Right lobe of liver (tissue), 6 donors: ENCODE data around the gene LIMK1. TPM values are rescaled to one million over a fixed set of nuclear protein-coding genes. Genes with fewer than 3 reads are reported as not detected.
A peak's percentile ranks its signal among the peaks of the same experiment; 100 is the strongest.

ENCODE experiments used
- ATAC-seq, 4 donors: fragments of 200-7000 bp; cut with Tn5 transposase; one replicate each; pipeline ENCODE4 v1.9.1; 2020; ENCODE audit warnings: mild to moderate bottlenecking in 4 of 4, moderate library complexity in 4 of 4
- DNase-seq, 3 donors: peaks; one replicate each; pipeline ENCODE4 v3.0.0-alpha.2; 2020
- H3K27ac ChIP-seq, 3 donors: fragments of 200-600 bp; one replicate each; pipeline ENCODE4 v1.8.0; 2022
- H3K27me3 ChIP-seq, 2 donors: fragments of 200-600 bp; one replicate each; pipeline ENCODE4 v1.8.0; 2022
- H3K36me3 ChIP-seq, 4 donors: fragments of 200-600 bp; sonication (generic) in 1 of 4; one replicate each; pipeline versions ENCODE4 v1.5.1 to v1.8.0; 2017 to 2022; ENCODE audit warnings: control low read depth in 1 of 4
- H3K4me1 ChIP-seq, 4 donors: fragments of 200-600 bp; sonication (generic) in 1 of 4; one replicate each; pipeline versions ENCODE4 v1.5.1 to v1.8.0; 2017 to 2022; ENCODE audit warnings: control low read depth in 1 of 4
- H3K4me3 ChIP-seq, 3 donors: fragments of 200-600 bp; one replicate each; pipeline ENCODE4 v1.8.0; 2022
- H3K9me3 ChIP-seq, 4 donors: fragments of 200-600 bp; sonication (generic) in 1 of 4; one replicate each; pipeline versions ENCODE4 v1.5.1 to v1.8.0; 2017 to 2022; ENCODE audit warnings: control low read depth in 1 of 4
- CTCF ChIP-seq, 4 donors: fragments of 200-600 bp in 3 of 4; fragments of 450-650 bp in 1 of 4; IDR thresholded peaks; one replicate each; pipeline versions ENCODE4 v1.5.1 to v1.8.0; 2016 to 2022; ENCODE audit warnings: antibody characterized with exemption in 4 of 4, mild to moderate bottlenecking in 2 of 4
- POLR2A ChIP-seq: fragments of 450-650 bp; IDR thresholded peaks from one replicate; pipeline ENCODE4 v1.6.1; 2017; ENCODE audit warnings: antibody characterized with exemption, mild to moderate bottlenecking
- WGBS: methylation state at CpG from one replicate; pipeline ENCODE4 v1.1.6; 2018; ENCODE audit warnings: low coverage, low lambda C conversion rate; ENCODE audit not compliant: insufficient coverage; ENCODE audit errors: missing lambda C conversion rate; 5-methylcytosine and 5-hydroxymethylcytosine counted together
- intact Hi-C, 2 donors: fragments of 100-400 bp; cut with DNase I; formaldehyde crosslinking; loops; one replicate each; pipeline versions ENCODE4 v1.11.2 to v1.14.1; 2022
- total RNA-seq, 6 experiments: library from RNA; depleted of rRNA in 2 of 6; stranded (reverse); fragments of >200 nt in 2 of 6; fragmentation: NEBNext Ultra II Directional in 3 of 6; extraction: Animal tissue kit (Norgen Biotek cat#: 25700) in 3 of 6; gene quantifications; one replicate each; pipeline versions ENCODE4 v1.1.0 to v1.2.4, GENCODE V29; 2016 to 2023
- donor health status: DM: no; HTN: yes; CAD: no.
- donor health status: DM: no; HTN: no; CAD: no.
- donor health status: DM: no; HTN: no; CAD: no.
- donor health status: DM: no; HTN: yes; CAD: no.
- donor health status: DM: no; HTN: yes; CAD: no.

LIMK1 gene
- total RNA-seq, 6 experiments from 2014 or later, result 3.1 to 9.9 (median 5.8) TPM

GRCh38 chr7:74040101-74040790 lies 43.4 kb upstream of the LIMK1 start:
- H3K4me1 ChIP-seq, result no peaks in the 10 kb centered on the region

DNA sequence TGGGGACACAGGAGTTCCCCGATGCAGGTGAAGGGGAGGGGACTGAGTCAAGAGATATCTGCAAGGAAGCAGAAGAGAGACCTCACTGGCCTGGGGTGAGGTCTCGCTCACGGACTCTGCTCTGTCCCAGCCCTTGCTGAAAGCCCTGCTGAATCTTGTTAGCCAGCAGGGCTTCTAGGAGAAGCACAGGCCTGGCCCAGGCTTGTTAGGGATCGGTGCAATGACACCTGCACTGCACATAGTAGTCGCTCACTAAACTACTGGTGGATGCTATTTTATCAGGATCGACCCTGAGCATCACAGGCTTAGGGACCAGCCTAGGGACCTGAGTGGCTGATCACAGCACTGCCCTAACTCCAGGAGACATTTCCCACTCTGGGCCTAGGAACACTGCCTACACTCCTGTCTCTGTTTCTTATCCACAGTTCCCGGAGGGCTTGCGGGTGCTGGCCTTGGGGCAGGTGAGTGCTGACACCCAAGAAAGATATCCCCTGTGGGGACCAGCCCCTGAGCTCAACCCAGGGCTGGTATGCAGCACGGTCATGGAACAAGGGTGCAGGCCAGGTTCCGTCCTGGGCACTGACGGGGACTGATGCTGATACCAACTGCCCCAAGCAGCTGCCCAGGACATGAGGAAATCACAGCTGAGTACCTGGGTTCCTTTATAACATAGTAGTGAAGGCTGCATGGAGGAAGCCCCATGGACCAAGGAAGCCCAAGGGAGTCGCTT lies 42.6 kb upstream of the LIMK1 start:
- no peak for ATAC-seq
- Histone ChIP-seq H3K36me3 (no peaks in the 10 kb centered on the region), H3K9me3 (no peaks in the 10 kb centered on the region), H3K27me3 (no peaks in the 10 kb centered on the region), H3K4me3 (no peak overlapping the region), H3K27ac (no peak overlapping the region), H3K4me1 (no peaks in the 10 kb centered on the region)
- 93% methylated on average over 4 of the region's 12 CpGs for WGBS
- TF ChIP-seq POLR2A, result no peak
- TF ChIP-seq CTCF (IDR thresholded peaks at IDR 0.05), result no peak
- no peak for DNase-seq
- intact Hi-C loops, result no loop called here

More at GRCh38 chr7:74040101-74040790, 43.4 kb upstream of the LIMK1 start:
- H3K4me3 ChIP-seq, result no peak overlapping the region
- intact Hi-C loops, result no loop called here
- no peaks in the 10 kb centered on the region for H3K27me3 ChIP-seq
- peak in 1 of 3 donors; percentile 47 for DNase-seq
- whole genome bisulfite sequencing, result 85% methylated on average over 4 of the region's 13 CpGs
- TF ChIP-seq CTCF (IDR thresholded peaks at IDR 0.05), result no peak
- no peak for TF ChIP-seq POLR2A
- H3K27ac ChIP-seq, result no peak overlapping the region
- no peaks in the 10 kb centered on the region for H3K36me3 ChIP-seq
- no peaks in the 10 kb centered on the region for H3K9me3 ChIP-seq
- ATAC-seq, result no peak

DNA sequence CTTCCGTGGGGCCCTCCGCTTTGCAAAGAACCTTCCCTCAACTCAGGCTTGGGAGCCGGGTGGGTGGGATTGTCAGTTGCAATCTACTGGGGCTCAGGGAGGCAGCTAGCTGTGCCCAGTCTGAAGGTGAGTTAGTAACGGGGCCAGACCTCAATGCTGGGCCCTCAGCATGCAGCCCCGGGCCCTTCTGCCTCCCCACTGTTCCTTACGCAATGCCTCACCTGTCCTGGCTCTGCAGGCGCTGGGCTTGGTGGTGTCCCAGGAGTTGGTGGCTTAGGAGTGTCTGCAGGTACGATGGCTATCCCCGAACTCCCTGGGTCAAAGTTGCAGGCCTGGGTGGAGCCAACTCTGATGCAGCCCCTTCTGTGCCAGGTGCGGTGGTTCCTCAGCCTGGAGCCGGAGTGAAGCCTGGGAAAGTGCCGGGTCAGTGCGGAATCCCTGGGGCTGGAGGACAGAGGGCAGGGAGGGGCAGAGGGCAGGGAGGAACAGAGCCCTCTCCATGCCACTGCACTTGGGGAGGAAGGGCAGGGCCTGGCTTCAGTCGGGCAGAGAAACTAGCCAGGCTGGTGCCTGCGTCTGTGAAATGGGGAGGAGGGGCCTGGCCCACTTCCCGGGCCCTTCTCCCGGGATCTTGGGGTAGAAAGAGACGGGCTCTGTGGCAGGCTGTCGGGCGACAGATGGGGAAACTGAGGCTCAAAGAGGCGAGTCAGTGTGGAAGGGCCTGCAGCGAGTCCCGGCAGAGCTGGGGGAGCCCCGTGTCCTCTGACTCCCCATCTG lies 40.7 kb upstream of the LIMK1 start:
- 78% methylated on average over 8 of the region's 24 CpGs for WGBS
- no peak for ATAC-seq
- no peaks in the 10 kb centered on the region for H3K9me3 ChIP-seq
- TF ChIP-seq POLR2A, result no peak
- no peak for TF ChIP-seq CTCF (IDR thresholded peaks at IDR 0.05)
- intact Hi-C loops, result no loop called here
- no peaks in the 10 kb centered on the region for H3K4me1 ChIP-seq
- DNase-seq, result no peak
- no peaks in the 10 kb centered on the region for H3K27me3 ChIP-seq
- H3K4me3 ChIP-seq, result no peak overlapping the region
- no peak overlapping the region for H3K27ac ChIP-seq
- no peaks in the 10 kb centered on the region for H3K36me3 ChIP-seq

DNA sequence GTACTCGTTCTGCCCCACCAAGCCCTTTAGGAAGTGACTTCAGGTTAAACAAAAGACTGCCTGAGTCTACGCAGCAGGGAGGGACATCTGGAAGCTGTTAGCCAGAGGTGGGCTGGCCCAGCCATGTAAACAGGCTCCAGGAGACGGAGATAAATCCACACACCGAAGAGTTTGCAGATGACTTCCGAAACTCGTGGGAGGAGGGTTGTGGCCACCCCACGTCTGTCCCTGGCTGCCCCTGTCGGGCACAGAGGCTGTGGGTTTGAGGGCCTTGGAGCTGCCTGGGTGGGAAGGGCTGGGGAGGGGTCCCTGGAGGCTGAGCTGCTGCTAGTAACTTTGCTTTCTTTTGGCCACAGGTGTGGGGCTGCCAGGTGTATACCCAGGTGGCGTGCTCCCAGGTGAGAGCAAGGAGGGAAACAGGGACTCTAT lies 40.1 kb upstream of the LIMK1 start:
- intact Hi-C loops, result no loop called here
- no peaks in the 10 kb centered on the region for H3K27me3 ChIP-seq
- H3K4me1 ChIP-seq, result no peaks in the 10 kb centered on the region
- H3K4me3 ChIP-seq, result no peak overlapping the region
- H3K36me3 ChIP-seq, result no peaks in the 10 kb centered on the region
- ATAC-seq (no peak), DNase-seq (no peak)
- no peak for TF ChIP-seq POLR2A
- no peak for TF ChIP-seq CTCF (IDR thresholded peaks at IDR 0.05)
- 83% methylated on average over 2 of the region's 9 CpGs for WGBS
- H3K27ac ChIP-seq, result no peak overlapping the region
- no peaks in the 10 kb centered on the region for H3K9me3 ChIP-seq
